ENCODE results near the gene PARD3. TPM values are rescaled to one million over a fixed set of nuclear protein-coding genes. Genes with fewer than 3 reads are reported as not detected.

PARD3 gene
- total RNA-seq, 1 donor from 2014 or later = 0.11 TPM

- Mint-ChIP-seq H3K27me3 (no peaks in the 10 kb centered on the region), H3K27ac (no peak overlapping the region), H3K9me3 (no peaks in the 10 kb centered on the region), H3K4me3 (no peak overlapping the region), H3K4me1 (no peaks in the 10 kb centered on the region), H3K36me3 (ENCODE audit: low read depth) (no peaks in the 10 kb centered on the region)
- ChIA-PET CTCF (no interaction called here), POLR2A (no interaction called here)
- ATAC-seq (ENCODE audit: low read depth) (no peak), DNase-seq (no peak)
- intact Hi-C loops (cut with micrococcal nuclease) = no loop called here
- TF ChIP-seq CTCF (IDR thresholded peaks at IDR 0.05) = no peak
These were observed 389.1 kb downstream of the PARD3 start for GRCh38 chr10:34426041-34426440.

GRCh38 chr10:34423673-34424625 lies 391.1 kb downstream of the PARD3 start:
- Mint-ChIP-seq H3K27ac (no peak overlapping the region), H3K9me3 (no peaks in the 10 kb centered on the region), H3K4me1 (no peaks in the 10 kb centered on the region), H3K4me3 (no peak overlapping the region), H3K27me3 (no peaks in the 10 kb centered on the region), H3K36me3 (ENCODE audit: low read depth) (no peaks in the 10 kb centered on the region)
- ChIA-PET CTCF (no interaction called here), POLR2A (no interaction called here)
- no peak for ATAC-seq (ENCODE audit: low read depth)
- intact Hi-C loops (cut with micrococcal nuclease) = no loop called here
- no peak for TF ChIP-seq CTCF (IDR thresholded peaks at IDR 0.05)
- no peak for DNase-seq

- Mint-ChIP-seq H3K4me1 (no peaks in the 10 kb centered on the region), H3K9me3 (no peaks in the 10 kb centered on the region), H3K27ac (no peak overlapping the region), H3K4me3 (no peak overlapping the region), H3K36me3 (ENCODE audit: low read depth) (no peaks in the 10 kb centered on the region), H3K27me3 (no peaks in the 10 kb centered on the region)
- DNase-seq (no peak), ATAC-seq (ENCODE audit: low read depth) (no peak)
- intact Hi-C loops (cut with micrococcal nuclease) = no loop called here
- POLR2A ChIA-PET = no interaction called here
- CTCF ChIA-PET = no interaction called here
- no peak for TF ChIP-seq CTCF (IDR thresholded peaks at IDR 0.05)
These were observed 394.3 kb downstream of the PARD3 start for GRCh38 chr10:34420795-34421194.

- no peaks in the 10 kb centered on the region for H3K27me3 Mint-ChIP-seq
- CTCF ChIA-PET = no interaction called here
- no peak for DNase-seq
- intact Hi-C loops (cut with micrococcal nuclease) = no loop called here
- no peaks in the 10 kb centered on the region for H3K9me3 Mint-ChIP-seq
- no peak for TF ChIP-seq CTCF (IDR thresholded peaks at IDR 0.05)
- H3K36me3 Mint-ChIP-seq (ENCODE audit: low read depth) = no peaks in the 10 kb centered on the region
- H3K27ac Mint-ChIP-seq = no peak overlapping the region
- H3K4me3 Mint-ChIP-seq = no peak overlapping the region
- H3K4me1 Mint-ChIP-seq = no peaks in the 10 kb centered on the region
- POLR2A ChIA-PET = no interaction called here
- no peak for ATAC-seq (ENCODE audit: low read depth)
These were observed 394.8 kb downstream of the PARD3 start for GRCh38 chr10:34420273-34420672.

GRCh38 chr10:34415039-34415438 lies 400.1 kb downstream of the PARD3 start:
- Mint-ChIP-seq H3K27me3 (no peaks in the 10 kb centered on the region), H3K4me1 (no peaks in the 10 kb centered on the region), H3K9me3 (no peaks in the 10 kb centered on the region), H3K4me3 (no peak overlapping the region), H3K27ac (no peak overlapping the region), H3K36me3 (ENCODE audit: low read depth) (no peaks in the 10 kb centered on the region)
- no peak for ATAC-seq (ENCODE audit: low read depth)
- ChIA-PET CTCF (no interaction called here), POLR2A (no interaction called here)
- intact Hi-C loops (cut with micrococcal nuclease) = no loop called here
- DNase-seq = no peak
- no peak for TF ChIP-seq CTCF (IDR thresholded peaks at IDR 0.05)

Measured in activated B cell treated with CpG ODN at 0.5 μM for 24 hours (primary cell).